SW 1271 (cell line): ENCODE results near the gene NAXE.
"Not testable (repeated sequence)": the region's sequence is repeated elsewhere in the genome, so short reads cannot be mapped to it uniquely, and the experiment has no call there.

Source experiments
- DNase-seq, 2 experiments: peaks; one replicate each; lab custom pipeline; 2025; lab: John Stamatoyannopoulos, UW

NAXE gene

GRCh38 chr1:156591432-156592157 lies at the start of gene NAXE:
NAXE (plus strand) TSS chr1:156591776; CDS start chr1:156591805, 29 bp downstream.
- DNase-seq, result peak in 1 of 2 experiments; percentile 37

- no peak for DNase-seq
Observed at GRCh38 chr1:156543066-156543465, 48.5 kb upstream of the NAXE start.

GRCh38 chr1:156544592-156545102 lies 46.9 kb upstream of the NAXE start:
- no peak for DNase-seq

GRCh38 chr1:156546267-156546666 lies 45.3 kb upstream of the NAXE start:
- no peak for DNase-seq

GRCh38 chr1:156547434-156547833 lies 44.1 kb upstream of the NAXE start:
- DNase-seq, result no peak

GRCh38 chr1:156547982-156548381 lies 43.6 kb upstream of the NAXE start:
- no peak for DNase-seq

GRCh38 chr1:156549390-156549789 lies 42.2 kb upstream of the NAXE start:
- DNase-seq, result no peak

GRCh38 chr1:156549831-156550230 lies 41.7 kb upstream of the NAXE start:
- DNase-seq, result no peak

GRCh38 chr1:156550346-156550745 lies 41.2 kb upstream of the NAXE start:
- no peak for DNase-seq

GRCh38 chr1:156551066-156551643 lies 40.4 kb upstream of the NAXE start:
- DNase-seq, result no peak

GRCh38 chr1:156551869-156552268 lies 39.7 kb upstream of the NAXE start:
- DNase-seq, result peak in 1 of 2 experiments; percentile 4

GRCh38 chr1:156552518-156552917 lies 39.1 kb upstream of the NAXE start:
- no peak for DNase-seq

- DNase-seq, result not testable (repeated sequence)
Observed at GRCh38 chr1:156552937-156553336, 38.6 kb upstream of the NAXE start.

- DNase-seq, result no peak
Observed at GRCh38 chr1:156553860-156554485, 37.6 kb upstream of the NAXE start.

- DNase-seq, result no peak
Observed at GRCh38 chr1:156554971-156555370, 36.6 kb upstream of the NAXE start.

- no peak for DNase-seq
Observed at GRCh38 chr1:156555715-156556114, 35.9 kb upstream of the NAXE start.

- DNase-seq, result no peak
Observed at GRCh38 chr1:156556354-156556753, 35.2 kb upstream of the NAXE start.

GRCh38 chr1:156559086-156559796 lies 32.3 kb upstream of the NAXE start:
- no peak for DNase-seq

GRCh38 chr1:156559797-156560385 lies 31.7 kb upstream of the NAXE start:
- no peak for DNase-seq

- DNase-seq, result no peak
Observed at GRCh38 chr1:156560585-156561163, 30.9 kb upstream of the NAXE start.

- DNase-seq, result no peak
Observed at GRCh38 chr1:156565519-156565918, 26.1 kb upstream of the NAXE start.

- no peak for DNase-seq
Observed at GRCh38 chr1:156566436-156566835, 25.1 kb upstream of the NAXE start.
